HL-60 (cell line): ENCODE data around the gene MOB4.

Experiments used
- CTCF ChIP-seq: IDR thresholded peaks from one replicate; pipeline ENCODE4 v1.5.1; 2011; ENCODE audit warnings: low read length, control low read depth, inconsistent platforms; ENCODE audit not compliant: insufficient read depth
- REST ChIP-seq: IDR thresholded peaks from 2 replicates; pipeline ENCODE4 v1.6.1; 2012; ENCODE audit warnings: low read depth; ENCODE audit not compliant: insufficient replicate concordance
- SPI1 ChIP-seq: IDR thresholded peaks from 2 replicates; pipeline ENCODE4 v1.6.1; 2012; ENCODE audit warnings: low read depth, mild to moderate bottlenecking, borderline replicate concordance

GRCh38 chr2:197496695-197497094 lies 19.2 kb upstream of the MOB4 start:
- TF ChIP-seq CTCF: no peak
- no peak for TF ChIP-seq REST
- TF ChIP-seq SPI1: no peak
